HG03039 (cell line): ENCODE measurements around the gene FEM1C.
A peak's percentile ranks its signal among the peaks of the same experiment; 100 is the strongest.

Source experiments
- ATAC-seq: cut with Tn5 transposase; IDR thresholded peaks from one replicate; pipeline ENCODE4 v1.9.1; 2021; ENCODE audit warnings: mild to moderate bottlenecking, moderate library complexity; ENCODE audit not compliant: unreplicated experiment

The FEM1C gene, protein sequence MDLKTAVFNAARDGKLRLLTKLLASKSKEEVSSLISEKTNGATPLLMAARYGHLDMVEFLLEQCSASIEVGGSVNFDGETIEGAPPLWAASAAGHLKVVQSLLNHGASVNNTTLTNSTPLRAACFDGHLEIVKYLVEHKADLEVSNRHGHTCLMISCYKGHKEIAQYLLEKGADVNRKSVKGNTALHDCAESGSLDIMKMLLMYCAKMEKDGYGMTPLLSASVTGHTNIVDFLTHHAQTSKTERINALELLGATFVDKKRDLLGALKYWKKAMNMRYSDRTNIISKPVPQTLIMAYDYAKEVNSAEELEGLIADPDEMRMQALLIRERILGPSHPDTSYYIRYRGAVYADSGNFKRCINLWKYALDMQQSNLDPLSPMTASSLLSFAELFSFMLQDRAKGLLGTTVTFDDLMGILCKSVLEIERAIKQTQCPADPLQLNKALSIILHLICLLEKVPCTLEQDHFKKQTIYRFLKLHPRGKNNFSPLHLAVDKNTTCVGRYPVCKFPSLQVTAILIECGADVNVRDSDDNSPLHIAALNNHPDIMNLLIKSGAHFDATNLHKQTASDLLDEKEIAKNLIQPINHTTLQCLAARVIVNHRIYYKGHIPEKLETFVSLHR

DNA sequence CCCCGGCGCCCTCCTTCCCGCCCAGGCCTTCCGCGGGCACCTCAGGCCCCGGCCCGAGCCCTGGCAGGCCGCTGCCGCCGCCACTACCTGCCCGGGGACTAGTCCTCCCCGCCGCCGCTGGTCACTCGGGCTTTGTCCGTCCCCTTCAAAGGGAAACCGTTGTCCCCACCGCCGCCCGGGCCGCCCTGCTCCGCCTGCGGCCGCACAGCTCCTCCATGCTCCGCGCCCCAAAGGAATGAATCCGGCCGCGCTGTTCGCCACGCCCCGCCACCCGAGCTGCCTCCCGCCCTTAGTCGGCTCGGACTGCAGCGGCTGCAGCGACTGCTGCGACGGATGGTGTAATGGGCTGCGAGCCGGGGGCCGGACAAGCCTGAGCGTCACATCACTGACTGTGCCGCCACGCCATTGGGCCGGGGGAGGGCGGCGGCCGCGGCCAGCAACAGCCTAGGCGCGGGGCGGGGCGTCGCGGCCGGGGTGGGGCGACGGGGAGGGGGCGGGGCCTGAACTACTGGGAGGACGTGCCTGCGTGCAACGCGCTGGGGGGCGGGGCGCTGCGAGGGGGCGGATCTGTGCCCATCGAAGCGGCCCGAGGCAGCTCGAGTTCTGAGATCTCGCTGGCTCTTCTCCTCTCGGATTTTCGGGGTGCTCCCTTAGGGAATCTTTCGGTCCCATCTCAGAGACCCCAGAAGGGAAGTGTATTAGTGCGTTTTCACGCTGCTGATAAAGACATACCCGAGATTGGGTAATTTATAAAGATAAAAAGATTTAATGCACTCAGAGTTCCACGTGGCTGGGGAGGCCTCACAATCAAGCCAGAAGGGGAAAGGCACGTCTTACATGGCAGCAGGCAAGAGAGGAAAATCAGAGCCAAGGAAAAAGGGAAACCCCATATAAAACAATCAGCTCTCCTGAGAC is at the start of gene FEM1C:
Gene FEM1C, minus strand, starts transcription at position 340 of the 915 bp plus-strand sequence. CDS start 1,282 bp downstream, outside the sequence.
- ATAC-seq: peak; percentile 98

DNA sequence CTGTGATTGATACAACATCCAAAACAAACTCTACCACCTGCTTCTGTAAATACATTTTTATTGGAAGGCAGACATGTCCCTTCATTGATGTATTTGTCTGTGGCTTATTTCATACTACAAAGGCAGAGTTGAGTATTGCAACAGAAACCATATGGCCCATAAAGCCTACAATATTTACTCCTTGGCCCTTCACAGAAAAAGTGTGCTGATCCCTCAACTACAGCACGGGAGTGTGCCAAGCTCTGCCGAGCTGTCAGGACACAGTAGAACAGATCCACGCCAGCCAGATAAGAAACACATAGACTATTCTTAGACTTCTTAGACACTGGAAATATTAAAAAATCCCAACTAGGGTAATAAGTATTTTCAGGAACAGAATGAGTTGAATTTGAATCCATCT is 44.5 kb upstream of the FEM1C start:
- ATAC-seq: no peak

DNA sequence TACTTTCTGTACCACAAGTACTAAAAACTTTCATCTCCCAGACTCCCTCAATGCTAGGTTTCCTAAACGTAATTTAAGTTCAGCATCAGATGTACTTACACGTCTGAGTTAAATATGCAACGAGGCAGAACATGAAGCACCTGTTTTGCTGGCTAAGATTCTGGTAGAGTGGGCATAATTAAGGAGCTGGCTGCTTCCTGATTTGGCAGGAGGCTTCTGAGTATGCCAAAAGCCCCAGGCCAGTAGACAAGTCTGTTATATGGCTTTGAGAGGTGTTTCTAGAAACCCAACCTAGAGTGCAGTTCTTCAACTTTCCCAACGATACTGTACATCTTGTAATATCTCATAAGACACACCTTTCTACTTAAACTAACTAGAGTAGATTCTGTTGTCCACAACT is 44.1 kb upstream of the FEM1C start:
- no peak for ATAC-seq

DNA sequence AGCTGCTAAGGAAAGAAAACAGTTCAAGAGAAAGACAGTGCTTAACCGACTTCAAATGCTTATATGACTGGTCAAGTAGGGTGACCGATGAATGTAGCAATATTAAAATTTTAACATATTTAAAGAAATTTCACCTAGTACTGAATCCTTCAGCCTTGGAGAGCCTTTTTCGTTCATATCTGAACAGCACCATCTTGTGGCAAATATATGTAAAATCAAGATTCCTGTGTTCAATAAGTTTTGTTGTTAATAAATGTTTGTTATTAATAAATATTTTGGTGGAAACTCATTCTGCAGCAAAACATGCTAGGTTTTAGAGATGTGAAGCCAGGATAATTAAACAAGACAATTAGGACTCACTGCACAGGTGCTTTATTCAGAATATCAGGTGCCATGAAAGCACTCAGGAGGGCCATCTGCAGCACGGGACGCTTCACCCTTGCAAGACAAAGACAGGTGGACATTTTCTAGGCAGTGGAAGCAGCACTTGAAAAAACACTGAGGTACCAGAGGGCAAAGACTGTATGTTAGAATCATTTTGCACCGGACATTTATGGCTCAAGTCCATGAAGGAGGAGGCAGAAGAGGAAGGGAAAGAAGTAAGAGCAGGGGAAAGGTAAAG is 42.1 kb upstream of the FEM1C start:
- ATAC-seq: no peak

DNA sequence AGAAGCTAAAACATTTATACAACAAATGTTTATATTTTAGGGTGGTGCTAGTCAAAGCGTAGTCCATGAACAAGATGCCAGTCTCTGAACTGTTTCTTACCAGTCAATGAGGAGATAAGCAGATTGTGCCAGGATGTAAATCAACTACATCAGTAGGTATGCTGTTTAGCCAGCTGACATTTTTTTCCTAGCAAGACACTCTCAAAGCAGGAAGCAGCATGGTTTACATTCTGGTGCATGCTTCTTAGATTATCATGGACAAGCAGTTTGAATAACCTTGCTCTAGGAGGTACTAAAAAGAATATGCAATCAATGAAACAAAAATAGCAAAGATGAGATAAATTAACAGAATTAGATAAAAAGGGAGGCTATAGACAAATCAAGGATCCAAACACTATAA is 40.7 kb upstream of the FEM1C start:
- ATAC-seq: no peak

DNA sequence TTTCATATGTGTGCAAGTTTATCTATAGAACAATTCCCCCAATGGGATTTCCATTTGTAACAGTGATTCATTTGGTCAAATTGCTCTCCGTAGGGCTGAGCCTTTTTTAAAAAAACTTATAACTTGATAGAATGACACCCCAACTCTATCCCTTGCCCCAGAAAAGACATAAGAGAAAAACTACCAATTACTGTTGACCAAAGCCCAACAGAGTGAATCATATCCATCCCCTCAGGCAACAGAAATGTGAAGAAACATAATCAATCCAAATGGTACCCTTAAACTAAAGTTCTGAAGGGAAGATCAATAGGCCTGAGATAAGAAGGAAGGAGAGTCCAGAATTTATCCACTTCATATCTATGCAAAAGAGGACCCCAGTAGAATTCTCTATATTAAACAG is 39.9 kb upstream of the FEM1C start:
- ATAC-seq: no peak

DNA sequence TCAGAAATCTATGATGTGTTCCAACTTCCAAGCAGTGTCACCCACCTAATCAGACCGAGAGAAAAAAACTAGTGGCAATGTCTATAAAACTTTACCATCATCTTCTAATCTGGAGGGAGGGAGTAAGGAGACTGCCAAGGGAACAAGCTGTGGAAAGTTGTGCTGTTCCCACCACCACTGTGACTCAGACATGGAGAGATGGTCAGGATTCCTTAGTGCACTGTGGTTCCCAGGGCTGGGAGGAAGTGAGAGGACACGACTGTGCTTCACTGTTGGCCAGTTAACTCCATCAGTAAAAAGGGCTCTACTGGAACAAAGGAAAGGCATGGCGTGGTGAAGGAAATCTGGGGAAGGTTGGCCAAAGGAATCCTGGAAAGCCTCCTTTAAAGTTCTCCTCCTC is 38.9 kb upstream of the FEM1C start:
- ATAC-seq: no peak

DNA sequence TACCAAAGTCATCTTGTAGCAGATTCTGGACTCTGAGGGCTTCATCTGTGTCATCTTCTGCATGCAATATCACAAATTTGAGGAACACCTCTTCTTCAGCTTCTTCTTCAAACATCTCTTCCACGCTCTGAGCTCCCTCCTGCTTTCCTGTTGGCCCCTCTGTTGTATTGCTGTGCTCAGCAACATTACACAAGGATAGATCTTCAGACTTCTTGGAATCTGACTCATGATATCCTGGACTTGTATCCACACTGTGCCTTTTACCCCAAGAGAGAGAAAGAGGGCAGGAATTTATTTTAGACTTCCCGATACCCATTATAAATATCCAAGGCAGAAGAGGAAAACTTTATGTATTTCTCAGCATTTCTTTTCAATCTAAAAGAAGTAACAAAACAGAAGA is 36.4 kb upstream of the FEM1C start:
- ATAC-seq: no peak

DNA sequence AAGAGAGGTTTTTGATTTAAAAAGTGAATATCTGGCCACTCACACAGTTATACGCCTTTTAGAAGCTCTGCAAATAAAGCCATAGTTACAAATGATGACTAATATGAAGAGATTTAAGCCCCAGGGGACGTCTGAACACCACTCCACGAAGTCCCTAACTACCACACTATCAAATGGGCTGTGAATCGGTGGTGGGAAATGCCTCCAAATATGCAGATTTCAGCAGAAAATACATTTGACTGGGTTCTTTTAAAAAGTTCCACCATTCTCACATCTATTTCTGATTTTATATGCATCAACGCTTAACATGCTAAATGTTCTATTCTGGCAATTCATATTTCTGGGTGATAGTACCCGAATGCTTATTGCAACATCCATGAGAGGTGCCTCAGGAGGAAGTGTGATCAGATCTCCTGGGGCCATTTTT is 35.2 kb upstream of the FEM1C start:
- peak; percentile 40 for ATAC-seq

DNA sequence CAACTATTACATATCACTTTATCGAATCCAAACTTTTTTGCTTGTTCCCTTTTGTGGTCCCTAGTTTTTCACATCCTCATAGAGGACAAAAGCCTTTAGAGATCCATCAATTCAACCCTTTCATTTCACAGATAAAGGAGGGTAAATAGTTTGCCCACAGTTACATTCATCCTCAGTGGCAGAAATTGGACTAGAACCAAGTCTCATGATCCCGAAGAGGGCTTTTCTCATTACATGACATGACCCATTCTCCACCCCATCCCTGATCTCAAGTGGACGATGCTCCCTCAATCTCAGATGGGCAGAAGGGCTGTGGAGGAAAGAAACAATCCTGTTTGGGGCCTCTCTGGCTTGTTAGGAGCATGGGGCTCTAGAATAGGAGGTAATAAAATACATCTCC is 34.6 kb upstream of the FEM1C start:
- no peak for ATAC-seq

DNA sequence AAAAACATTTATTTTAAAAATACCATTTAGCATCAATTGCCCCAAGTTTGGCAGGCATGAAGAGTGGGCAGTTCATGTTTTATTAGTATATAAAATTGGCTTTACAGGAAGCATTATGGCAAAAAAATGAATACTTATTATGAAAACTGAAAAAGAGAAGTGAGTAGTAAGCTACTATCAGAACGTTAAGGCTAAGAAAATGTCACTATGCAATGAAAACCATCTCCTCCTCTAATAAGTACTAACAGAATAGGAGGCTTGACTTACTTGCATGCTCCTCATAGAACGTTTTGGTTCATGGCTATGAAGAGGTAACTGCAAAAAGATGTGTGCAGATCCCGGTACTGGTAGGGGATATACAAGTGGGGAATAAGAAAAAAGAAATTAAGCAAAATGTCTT is 34.1 kb upstream of the FEM1C start:
- ATAC-seq: peak; percentile 41

DNA sequence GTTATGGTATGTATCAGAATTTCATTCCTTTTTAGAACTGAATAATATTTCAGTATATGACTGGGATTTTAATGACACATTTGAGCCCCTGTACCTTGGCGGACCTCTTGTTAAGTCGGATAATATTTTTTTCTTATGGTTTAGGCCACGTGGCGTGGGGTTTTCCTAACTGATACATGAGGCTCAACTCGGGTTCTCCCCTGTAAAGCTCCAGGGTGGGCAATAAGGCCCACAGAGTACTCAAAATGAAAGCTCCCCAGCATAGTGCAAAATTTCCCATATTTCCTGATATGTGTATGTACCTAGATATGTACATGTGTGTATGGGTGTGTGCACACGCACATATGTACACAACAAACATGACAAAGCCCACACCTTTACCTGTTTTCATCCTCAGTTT is 33.2 kb upstream of the FEM1C start:
- peak; percentile 35 for ATAC-seq

DNA sequence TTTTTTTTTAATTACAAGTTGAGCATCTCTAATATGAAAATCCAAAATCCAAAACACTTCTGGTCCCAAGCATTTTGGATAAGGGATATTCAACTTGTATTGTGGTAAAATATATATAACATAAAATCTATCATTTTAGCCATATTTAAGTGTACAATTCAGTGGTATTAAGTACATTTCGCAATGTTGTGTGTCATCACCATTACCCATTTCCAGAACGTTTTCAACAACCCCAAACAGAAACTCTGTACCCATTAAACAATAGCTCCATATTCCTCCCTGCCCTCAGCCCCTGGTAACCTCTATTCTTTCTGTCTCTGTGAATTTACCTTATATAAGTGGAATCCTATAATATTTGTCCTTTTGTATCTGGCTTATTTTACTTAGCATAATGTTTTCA is 32.8 kb upstream of the FEM1C start:
- no peak for ATAC-seq

DNA sequence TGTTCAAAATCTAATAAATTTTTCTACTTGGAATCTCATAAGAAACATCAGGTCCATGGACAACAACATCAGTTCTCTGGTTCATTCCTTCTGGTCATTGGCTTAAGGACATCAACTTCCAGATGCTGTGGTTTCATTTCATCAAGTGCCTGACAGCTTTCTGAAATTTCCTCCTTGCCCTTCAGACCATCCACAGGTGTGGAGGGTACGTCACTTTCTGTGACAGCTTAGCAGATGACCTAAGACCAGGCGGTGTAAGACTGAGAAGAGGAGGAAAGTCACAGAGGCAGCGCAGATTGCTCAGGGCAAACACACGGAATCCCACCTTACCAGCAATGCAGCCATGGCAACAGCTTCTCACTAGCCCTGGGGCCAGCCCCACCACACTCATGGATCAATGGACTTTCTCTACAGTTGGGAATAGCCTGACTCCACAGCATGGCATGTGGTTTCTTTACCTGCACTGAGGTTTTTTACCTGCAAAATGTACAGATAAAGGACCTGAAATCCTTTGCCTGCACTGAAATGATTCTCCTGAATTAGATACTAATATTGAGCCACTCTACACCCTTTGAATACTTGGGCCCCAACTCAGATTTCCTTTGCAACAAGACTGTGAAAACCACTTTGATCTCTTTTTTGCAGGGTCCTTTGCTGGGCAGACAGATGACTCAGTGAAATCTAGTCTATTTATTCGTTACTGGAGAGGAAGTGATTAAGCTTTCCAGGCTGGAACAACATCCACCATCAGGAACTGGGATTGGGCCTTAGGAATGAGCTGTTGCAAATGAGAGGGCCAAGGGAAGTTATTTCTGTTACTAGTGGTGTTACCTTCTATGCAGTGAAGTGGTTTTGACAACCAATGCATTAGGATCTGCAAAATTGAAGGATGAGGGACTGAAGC is 30.8 kb upstream of the FEM1C start:
- no peak for ATAC-seq

DNA sequence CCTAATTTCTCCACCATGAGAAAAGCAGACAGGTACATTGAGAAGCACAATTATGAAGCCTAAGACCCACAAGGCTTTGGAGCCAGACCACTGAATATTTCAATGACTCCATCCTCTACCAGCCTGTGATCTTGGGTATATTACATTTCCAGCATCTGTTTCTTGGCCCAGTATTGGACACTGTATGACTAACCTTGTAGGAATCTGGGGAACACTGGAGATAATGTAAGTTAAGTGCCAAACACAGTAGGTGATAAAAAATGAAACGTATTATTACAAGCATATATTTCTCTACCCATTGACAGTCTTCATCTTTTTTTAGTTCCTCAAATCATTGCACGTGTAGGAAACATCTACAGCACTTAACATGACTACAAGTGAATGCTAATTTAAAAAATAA is 28.6 kb upstream of the FEM1C start:
- no peak for ATAC-seq

DNA sequence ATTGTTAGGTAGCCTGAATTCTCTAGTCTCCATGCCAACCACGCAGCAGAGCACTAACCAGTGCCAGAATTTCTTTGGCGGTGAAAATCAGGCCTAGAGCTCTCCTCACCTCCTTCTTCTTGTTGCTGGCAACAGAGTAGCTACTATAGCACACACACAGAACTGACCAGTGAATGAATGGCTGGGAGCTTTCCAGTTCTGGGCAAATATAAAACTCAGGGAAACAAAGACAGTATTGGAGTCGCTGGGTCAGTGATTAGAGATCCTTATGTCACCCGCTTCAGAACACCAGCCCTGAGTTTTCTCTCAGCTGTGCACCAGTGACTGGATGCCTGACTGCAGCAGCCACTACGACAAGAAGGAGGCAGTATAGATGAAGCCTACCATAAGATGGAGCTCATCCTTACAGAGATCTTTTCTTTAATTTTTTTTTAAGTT is 26.9 kb upstream of the FEM1C start:
- no peak for ATAC-seq

DNA sequence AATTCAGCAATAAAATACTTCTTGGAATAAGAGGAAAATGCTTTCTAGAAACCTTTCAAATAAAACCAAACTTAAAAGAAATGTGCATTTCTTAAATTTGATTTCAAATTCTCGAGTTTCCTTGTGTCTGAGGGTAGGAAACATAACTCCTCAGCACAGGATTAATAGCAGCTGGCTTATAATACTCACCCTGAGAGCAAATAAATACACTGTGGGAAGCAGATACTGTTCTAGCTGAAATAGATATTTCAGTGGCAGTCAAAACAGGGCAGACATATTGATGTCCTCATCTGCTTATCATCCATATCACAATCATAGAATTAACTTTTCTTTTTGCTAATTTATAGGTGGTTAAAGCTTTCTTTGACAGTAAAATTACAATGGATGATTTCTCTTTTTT is 24.1 kb upstream of the FEM1C start:
- no peak for ATAC-seq

DNA sequence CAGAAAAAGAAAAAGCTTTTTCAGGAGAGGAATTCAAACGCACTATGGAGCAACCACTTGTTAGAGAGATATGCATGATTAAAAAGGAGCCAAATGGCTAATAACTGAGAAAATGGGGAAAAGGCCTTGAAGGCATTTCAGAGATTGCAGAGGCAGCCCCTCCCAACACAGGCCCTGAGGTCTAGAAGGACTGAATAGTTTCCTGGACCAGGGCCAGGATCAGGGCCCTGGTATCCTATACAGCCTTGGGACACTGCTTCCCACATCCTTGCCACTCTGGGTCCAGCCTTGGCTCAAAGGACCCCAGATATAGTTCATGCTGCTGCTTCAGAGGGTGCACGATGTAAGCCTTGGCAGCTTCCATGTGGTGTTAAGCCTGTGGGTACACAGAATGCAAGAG is 20.7 kb upstream of the FEM1C start:
- ATAC-seq: no peak

DNA sequence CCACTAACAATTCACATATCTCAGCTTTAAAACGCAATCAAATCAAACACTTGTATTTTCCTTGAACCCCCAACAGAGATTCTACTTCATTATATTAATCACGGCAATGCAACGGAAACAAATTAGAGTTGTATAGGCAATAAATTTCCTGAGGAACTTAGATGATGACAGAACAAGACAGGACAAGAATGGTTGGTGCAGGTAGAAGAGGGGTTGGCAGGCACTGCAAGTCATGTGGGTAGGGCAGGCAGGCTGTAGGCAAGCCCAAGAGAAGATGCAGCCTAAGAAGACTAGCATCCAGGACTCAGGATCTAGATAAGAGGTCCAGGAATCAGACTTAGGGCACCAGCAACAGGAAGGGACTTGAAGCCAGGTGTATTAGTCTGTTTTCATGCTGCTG is 16.6 kb upstream of the FEM1C start:
- no peak for ATAC-seq

DNA sequence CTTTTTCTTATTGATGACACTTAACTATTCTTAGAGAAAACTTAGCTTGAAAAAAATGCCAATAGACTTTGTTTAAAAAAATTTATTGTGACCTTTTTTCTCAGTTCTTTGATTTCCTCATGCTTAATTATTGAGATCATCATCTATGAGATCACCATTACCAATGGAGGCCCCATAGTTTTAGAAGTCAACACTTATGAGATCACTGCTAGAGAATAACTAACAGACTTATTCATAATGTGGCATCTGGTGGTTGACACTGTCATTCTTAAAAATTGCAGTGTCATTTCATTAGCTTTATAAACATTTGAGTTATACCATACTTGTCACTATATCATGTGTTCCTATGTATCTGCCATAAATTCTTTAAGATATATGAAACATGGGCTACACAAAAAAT is 14.9 kb upstream of the FEM1C start:
- no peak for ATAC-seq
